ENCODE results near the gene PRUNE2. TPM values are rescaled to one million over a fixed set of nuclear protein-coding genes. Genes with fewer than 3 reads are reported as not detected.

The PRUNE2 gene
- total and polyA plus RNA-seq, 2 of the 13 experiments (the other 11 are each of a cell fraction or from before 2014, with no cell fraction given) = 0.02 TPM; not detected in 1

- TF ChIP-seq TGIF2 (CRISPR knock-in tag; IDR thresholded peaks at IDR 0.05) = no peak
Observed at GRCh38 chr9:76756941-76757673, 148.8 kb downstream of the PRUNE2 start (continued).

GRCh38 chr9:76756268-76756640, 149.7 kb downstream of the PRUNE2 start:
- intact Hi-C loops (cut with micrococcal nuclease; ENCODE audit: unreplicated experiment) = loop anchor here (1.0 kb wide), 1 partner anchor 240 kb away; no protein-coding TSS in a partner anchor
- FAIRE-seq (no peak), ATAC-seq (peak; percentile 88), DNase-seq (ENCODE audit: low spot score) (peak; percentile 7)
- no peaks in the 10 kb centered on the region for H3K27me3 ChIP-seq (ENCODE audit: control insufficient read depth in 1 of 2, insufficient read depth in 2 of 2, low read length in 2 of 2)
- H3K9me3 ChIP-seq (ENCODE audit: low read length) = no peaks in the 10 kb centered on the region
- H3K36me3 ChIP-seq (replicated peaks in 1 of 2; ENCODE audit: control insufficient read depth in 1 of 2, insufficient read depth in 2 of 2, low read length in 2 of 2) = no peaks in the 10 kb centered on the region
- no peak overlapping the region for H2AFZ ChIP-seq (ENCODE audit: low read length)
- H3K4me1 ChIP-seq (ENCODE audit: insufficient read depth, low read length) = no peaks in the 10 kb centered on the region
- in situ Hi-C loops (cut with HindIII; ENCODE audit: extremely low pct_ligation_motif_present, low pct_unique_long_range_greater_than_20kb) = no loop called here
- TF ChIP-seq ZNF530 (CRISPR knock-in tag; IDR thresholded peaks at IDR 0.05; ENCODE audit: low read depth) (no peak), MYPOP (CRISPR knock-in tag; IDR thresholded peaks at IDR 0.05) (no peak), STAG1 (CRISPR knock-in tag; IDR thresholded peaks at IDR 0.05) (peak; percentile 44), MEIS1 (CRISPR knock-in tag; IDR thresholded peaks at IDR 0.05; ENCODE audit: borderline replicate concordance) (no peak), CTCF (CRISPR knock-in tag; IDR thresholded peaks at IDR 0.05) (peak; percentile 55), KLF12 (CRISPR knock-in tag; IDR thresholded peaks at IDR 0.05; ENCODE audit: borderline replicate concordance) (no peak), MTF1 (CRISPR knock-in tag; IDR thresholded peaks at IDR 0.05) (no peak)
- BruUV-seq (replicated peaks) = no TSS peak
- POLR2A ChIA-PET = no interaction called here
- 12% methylated on average over 6 of the region's 6 CpGs for WGBS (ENCODE audit: low lambda C conversion rate)
- H3K4me3 ChIP-seq (replicated peaks in 1 of 3; ENCODE audit: insufficient read depth in 1 of 3, low read depth in 2 of 3, low read length in 3 of 3) = no peak overlapping the region
- H4K20me1 ChIP-seq (ENCODE audit: insufficient read depth, low read length) = no peaks in the 10 kb centered on the region
- no peak overlapping the region for H3K4me2 ChIP-seq (ENCODE audit: low read depth, low read length)
- CTCF ChIA-PET (ENCODE audit: low intra/inter-chr PET ratio, low total read pairs) = no interaction called here
- H3K79me2 ChIP-seq (ENCODE audit: insufficient read depth, low read length) = no peaks in the 10 kb centered on the region
- no peak overlapping the region for H3K9ac ChIP-seq (ENCODE audit: insufficient read depth, low read depth, low read length)
- H3K27ac ChIP-seq (ENCODE audit: extremely low read length, insufficient read depth, low read length) = no peak overlapping the region

Measured in HepG2 (cell line).